Skeletal muscle satellite cell (primary cell): ENCODE results near the gene TMEM37.

Source experiments
- H3K27me3 ChIP-seq: 2 replicates; pipeline ENCODE4 v1.7.0; 2013; ENCODE audit warnings: low read length; ENCODE audit not compliant: control insufficient read depth, insufficient read depth
- H3K36me3 ChIP-seq: 2 replicates; pipeline ENCODE4 v1.7.0; 2013; ENCODE audit warnings: mild to moderate bottlenecking, control low read depth, low read length; ENCODE audit not compliant: insufficient read depth
- H3K4me1 ChIP-seq: 2 replicates; pipeline ENCODE4 v1.7.0; 2013; ENCODE audit warnings: low read length; ENCODE audit not compliant: control insufficient read depth, insufficient read depth
- H3K4me2 ChIP-seq: 2 replicates; pipeline ENCODE4 v1.7.0; 2013; ENCODE audit warnings: mild to moderate bottlenecking, low read length
- H3K4me3 ChIP-seq: 2 replicates; pipeline ENCODE4 v1.7.0; 2013; ENCODE audit warnings: low read length
- H3K9ac ChIP-seq: 2 replicates; pipeline ENCODE4 v1.7.0; 2013; ENCODE audit warnings: mild to moderate bottlenecking, low read depth, low read length, moderate library complexity
- H3K9me3 ChIP-seq: replicated peaks from 2 replicates; pipeline ENCODE4 v1.7.0; 2013; ENCODE audit warnings: mild to moderate bottlenecking, control low read depth, low read length

The TMEM37 gene

DNA sequence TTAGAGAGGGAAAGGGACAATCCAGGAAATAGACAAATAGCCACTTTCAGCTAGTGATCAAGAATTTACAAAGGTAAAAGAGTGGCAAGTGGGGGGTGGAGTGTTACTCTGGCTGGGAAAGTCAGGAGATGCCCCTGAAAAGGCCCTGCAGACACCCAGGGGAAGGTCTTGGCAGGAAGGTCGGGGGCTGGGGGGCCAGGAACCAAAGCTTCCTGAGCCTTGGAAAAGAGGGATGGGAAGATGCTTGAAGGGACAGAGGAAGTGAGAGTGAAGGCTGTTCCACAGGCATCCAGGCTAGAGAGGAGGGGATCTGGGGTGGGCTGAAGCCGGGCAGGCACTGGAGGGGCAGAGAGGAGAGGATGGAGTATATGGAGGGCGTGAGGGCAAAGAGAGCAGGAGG lies 3.9 kb upstream of the TMEM37 start:
- H3K4me2 ChIP-seq = no peak overlapping the region
- H3K9ac ChIP-seq = no peak overlapping the region
- H3K36me3 ChIP-seq = no peaks in the 10 kb centered on the region
- H3K9me3 ChIP-seq = no peaks in the 10 kb centered on the region
- peaks cover 76% of the 10 kb centered on the region for H3K27me3 ChIP-seq
- H3K4me3 ChIP-seq = no peak overlapping the region
- peaks cover 13% of the 10 kb centered on the region for H3K4me1 ChIP-seq

GRCh38 chr2:119428488-119429224 lies 3.0 kb upstream of the TMEM37 start:
- no peaks in the 10 kb centered on the region for H3K36me3 ChIP-seq
- H3K9me3 ChIP-seq = no peaks in the 10 kb centered on the region
- peaks cover 13% of the 10 kb centered on the region for H3K4me1 ChIP-seq
- no peak overlapping the region for H3K4me2 ChIP-seq
- H3K27me3 ChIP-seq = peaks cover 81% of the 10 kb centered on the region
- no peak overlapping the region for H3K9ac ChIP-seq
- no peak overlapping the region for H3K4me3 ChIP-seq

DNA sequence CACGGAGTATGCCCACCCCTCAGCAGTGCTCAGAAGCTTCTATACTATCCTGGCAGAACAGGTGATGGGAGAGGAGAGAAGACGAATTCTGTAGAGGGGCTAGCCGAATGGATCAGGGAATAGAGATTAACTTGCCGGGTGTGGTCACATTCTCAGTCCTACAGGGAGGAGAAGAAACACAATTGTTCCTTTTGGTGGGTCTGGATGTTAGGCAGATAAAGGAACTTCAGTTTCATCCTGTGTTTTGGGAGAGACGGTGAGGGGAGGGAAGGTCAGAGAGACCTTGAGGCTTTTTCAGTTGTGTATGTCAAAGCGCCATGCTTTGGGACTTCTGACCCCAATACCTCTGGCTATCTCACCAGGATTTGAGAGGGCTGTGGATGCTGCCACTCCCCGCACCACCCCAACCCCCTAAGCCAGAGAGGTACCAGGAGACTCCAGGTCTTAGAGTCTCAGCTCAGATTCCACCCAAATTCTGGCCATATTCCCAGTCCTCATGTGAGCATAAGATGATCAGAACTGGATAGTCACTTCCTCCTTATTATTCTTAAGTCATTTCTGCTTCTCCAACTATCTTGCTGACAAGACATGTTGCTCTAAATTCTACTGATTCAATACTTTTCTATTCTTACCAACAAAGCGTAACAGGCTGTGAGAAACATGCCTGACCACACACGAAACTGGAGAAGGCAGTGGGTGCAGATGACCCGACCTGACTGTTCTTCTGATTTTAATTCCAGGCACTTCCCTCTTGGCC lies 2.3 kb upstream of the TMEM37 start:
- Histone ChIP-seq H3K27me3 (peaks cover 74% of the 10 kb centered on the region), H3K4me3 (no peak overlapping the region), H3K4me1 (peaks cover 13% of the 10 kb centered on the region), H3K36me3 (no peaks in the 10 kb centered on the region), H3K9ac (no peak overlapping the region), H3K9me3 (no peaks in the 10 kb centered on the region), H3K4me2 (no peak overlapping the region)

- Histone ChIP-seq H3K27me3 (peaks cover 73% of the 10 kb centered on the region), H3K9me3 (no peaks in the 10 kb centered on the region), H3K4me3 (no peak overlapping the region), H3K36me3 (no peaks in the 10 kb centered on the region), H3K4me2 (no peak overlapping the region), H3K4me1 (peaks cover 13% of the 10 kb centered on the region), H3K9ac (no peak overlapping the region)
These were observed 1.6 kb upstream of the TMEM37 start for GRCh38 chr2:119430023-119430498.

- peaks cover 13% of the 10 kb centered on the region for H3K4me1 ChIP-seq
- H3K4me3 ChIP-seq = peak overlapping the region; percentile 45
- no peak overlapping the region for H3K9ac ChIP-seq
- H3K27me3 ChIP-seq = peaks cover 66% of the 10 kb centered on the region
- H3K36me3 ChIP-seq = no peaks in the 10 kb centered on the region
- H3K4me2 ChIP-seq = peak overlapping the region; percentile 74
- H3K9me3 ChIP-seq = no peaks in the 10 kb centered on the region
These were observed 559 bp downstream of the TMEM37 start for GRCh38 chr2:119431976-119432850.

DNA sequence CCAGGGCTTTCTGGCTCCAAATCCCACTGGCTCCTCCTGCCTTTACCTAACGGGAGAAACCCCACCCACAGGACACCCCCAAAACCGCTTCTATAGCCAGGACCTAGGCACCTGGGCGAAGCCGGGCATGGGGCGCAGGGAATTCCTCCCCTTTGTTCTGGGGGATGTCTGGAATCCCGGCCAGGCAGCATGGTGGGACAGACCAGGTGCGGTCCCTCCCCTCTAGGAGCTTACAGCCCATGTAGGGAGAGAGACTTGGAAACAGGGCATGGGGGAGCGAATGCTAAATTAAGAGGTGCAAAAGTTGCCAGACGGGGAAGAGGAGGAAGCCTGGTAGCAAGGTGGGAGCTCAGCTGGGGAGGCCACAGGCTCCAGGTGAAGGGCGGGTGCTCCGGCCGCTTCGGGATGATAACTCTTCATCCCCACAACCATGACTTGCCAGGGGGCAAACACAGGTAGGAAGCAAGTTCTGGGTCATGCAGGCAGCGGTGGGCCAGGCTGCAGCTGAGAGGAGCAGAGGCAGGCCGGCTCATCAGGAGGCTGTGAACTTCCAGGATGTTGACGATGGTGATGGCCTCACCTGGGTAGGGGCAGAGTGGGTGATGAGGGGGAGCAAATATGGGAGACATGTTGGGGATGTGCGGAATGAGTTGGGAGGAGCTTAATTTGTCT lies 1.3 kb downstream of the TMEM37 start:
- peaks cover 61% of the 10 kb centered on the region for H3K27me3 ChIP-seq
- no peaks in the 10 kb centered on the region for H3K36me3 ChIP-seq
- H3K4me1 ChIP-seq = peaks cover 13% of the 10 kb centered on the region
- no peaks in the 10 kb centered on the region for H3K9me3 ChIP-seq
- no peak overlapping the region for H3K9ac ChIP-seq
- no peak overlapping the region for H3K4me3 ChIP-seq
- no peak overlapping the region for H3K4me2 ChIP-seq

GRCh38 chr2:119433636-119434327 lies 2.1 kb downstream of the TMEM37 start:
- H3K27me3 ChIP-seq = peaks cover 61% of the 10 kb centered on the region

GRCh38 chr2:119434664-119435063 lies 3.0 kb downstream of the TMEM37 start:
- no peaks in the 10 kb centered on the region for H3K9me3 ChIP-seq
- no peaks in the 10 kb centered on the region for H3K36me3 ChIP-seq
- H3K4me1 ChIP-seq = peaks cover 13% of the 10 kb centered on the region
- no peak overlapping the region for H3K4me2 ChIP-seq
- no peak overlapping the region for H3K4me3 ChIP-seq
- peaks cover 57% of the 10 kb centered on the region for H3K27me3 ChIP-seq
- H3K9ac ChIP-seq = no peak overlapping the region

More at GRCh38 chr2:119433636-119434327, 2.1 kb downstream of the TMEM37 start:
- no peak overlapping the region for H3K4me3 ChIP-seq
- no peaks in the 10 kb centered on the region for H3K36me3 ChIP-seq
- H3K9ac ChIP-seq = no peak overlapping the region
- H3K4me1 ChIP-seq = peaks cover 13% of the 10 kb centered on the region
- H3K4me2 ChIP-seq = no peak overlapping the region
- H3K9me3 ChIP-seq = no peaks in the 10 kb centered on the region

- Histone ChIP-seq H3K4me2 (no peak overlapping the region), H3K9me3 (no peaks in the 10 kb centered on the region), H3K36me3 (no peaks in the 10 kb centered on the region), H3K4me1 (peaks cover 13% of the 10 kb centered on the region), H3K4me3 (no peak overlapping the region), H3K27me3 (peaks cover 61% of the 10 kb centered on the region), H3K9ac (no peak overlapping the region)
These were observed 3.7 kb downstream of the TMEM37 start for GRCh38 chr2:119435081-119435952.

GRCh38 chr2:119435953-119436297 lies 4.3 kb downstream of the TMEM37 start:
- H3K4me3 ChIP-seq = no peak overlapping the region
- peaks cover 65% of the 10 kb centered on the region for H3K27me3 ChIP-seq
- no peaks in the 10 kb centered on the region for H3K9me3 ChIP-seq
- H3K4me2 ChIP-seq = no peak overlapping the region
- peaks cover 11% of the 10 kb centered on the region for H3K4me1 ChIP-seq
- H3K36me3 ChIP-seq = no peaks in the 10 kb centered on the region
- no peak overlapping the region for H3K9ac ChIP-seq
